HG03439 (cell line): ENCODE measurements around the gene AP1AR.
"Not testable (repeated sequence)": the region's sequence is repeated elsewhere in the genome, so short reads cannot be mapped to it uniquely, and the experiment has no call there.

Experiments
- ATAC-seq: cut with Tn5 transposase; IDR thresholded peaks from one replicate; pipeline ENCODE4 v1.9.1; 2021; ENCODE audit warnings: mild to moderate bottlenecking, moderate library complexity; ENCODE audit not compliant: unreplicated experiment

Gene AP1AR

GRCh38 chr4:112277705-112278448 lies 46.3 kb downstream of the AP1AR start:
- no peak for ATAC-seq

GRCh38 chr4:112279025-112279881 lies 47.7 kb downstream of the AP1AR start:
- peak; percentile 57 for ATAC-seq

GRCh38 chr4:112279882-112280315 lies 48.3 kb downstream of the AP1AR start:
- ATAC-seq: peak; percentile 24

- ATAC-seq: no peak
Measured at GRCh38 chr4:112280386-112281056, 48.9 kb downstream of the AP1AR start.

GRCh38 chr4:112281895-112282398 lies 50.4 kb downstream of the AP1AR start:
- ATAC-seq: not testable (repeated sequence)

- no peak for ATAC-seq
Measured at GRCh38 chr4:112282860-112283667, 51.5 kb downstream of the AP1AR start.

GRCh38 chr4:112284166-112284565 lies 52.6 kb downstream of the AP1AR start:
- ATAC-seq: no peak

- ATAC-seq: no peak
Measured at GRCh38 chr4:112284662-112285411, 53.2 kb downstream of the AP1AR start.

GRCh38 chr4:112287258-112287989 lies 55.8 kb downstream of the AP1AR start:
- peak; percentile 21 for ATAC-seq

GRCh38 chr4:112288455-112288854 lies 56.9 kb downstream of the AP1AR start:
- peak; percentile 37 for ATAC-seq

- ATAC-seq: no peak
Measured at GRCh38 chr4:112289407-112290253, 58.0 kb downstream of the AP1AR start.

GRCh38 chr4:112290341-112290740 lies 58.8 kb downstream of the AP1AR start:
- ATAC-seq: no peak

GRCh38 chr4:112296949-112297880 lies 65.6 kb downstream of the AP1AR start, which contains the start of gene ALPK1:
TSS of gene ALPK1 (plus strand) at chr4:112297369.
- ATAC-seq: peak; percentile 74

- ATAC-seq: no peak
Measured at GRCh38 chr4:112299721-112300120, 68.1 kb downstream of the AP1AR start.

GRCh38 chr4:112302320-112303274 lies 71.0 kb downstream of the AP1AR start:
- no peak for ATAC-seq

- not testable (repeated sequence) for ATAC-seq
Measured at GRCh38 chr4:112305477-112305876, 73.9 kb downstream of the AP1AR start.
